HG03175 (cell line): ENCODE measurements around the gene TM9SF1.
A peak's percentile ranks its signal among the peaks of the same experiment; 100 is the strongest.

Source experiments
- ATAC-seq: cut with Tn5 transposase; IDR thresholded peaks from one replicate; pipeline ENCODE4 v1.9.1; 2021; ENCODE audit warnings: mild to moderate bottlenecking, moderate library complexity; ENCODE audit not compliant: unreplicated experiment

TM9SF1 gene

DNA sequence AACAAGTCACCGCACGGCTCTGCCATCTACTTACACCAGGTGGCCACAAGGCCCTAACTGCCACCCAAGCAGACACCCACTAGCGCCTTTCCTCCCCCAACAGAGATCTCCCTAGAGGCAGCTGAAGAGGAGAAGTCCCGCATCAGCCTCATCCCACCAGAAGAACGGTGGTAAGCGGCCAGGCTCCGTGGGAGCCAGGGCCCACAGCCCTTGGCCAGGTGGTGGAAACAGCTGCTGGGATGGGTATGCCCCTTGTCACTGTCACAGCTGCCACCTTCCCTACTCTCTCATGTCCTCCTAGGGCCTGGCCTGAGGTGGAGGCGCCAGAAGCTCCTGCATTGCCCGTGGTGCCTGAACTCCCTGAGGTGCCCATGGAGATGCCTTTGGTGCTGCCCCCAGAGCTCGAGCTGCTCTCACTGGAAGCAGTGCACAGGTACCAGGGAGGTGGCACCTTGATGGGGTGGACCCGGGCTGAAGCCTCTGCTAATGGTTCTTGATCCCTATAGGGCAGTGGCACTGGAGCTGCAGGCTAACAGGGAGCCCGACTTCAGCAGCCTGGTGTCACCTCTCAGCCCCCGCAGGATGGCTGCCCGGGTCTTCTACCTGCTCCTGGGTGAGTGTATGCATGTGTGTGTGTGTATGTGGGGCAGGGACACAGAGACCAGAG, 15.8 kb downstream of the TM9SF1 start:
- ATAC-seq, result no peak

DNA sequence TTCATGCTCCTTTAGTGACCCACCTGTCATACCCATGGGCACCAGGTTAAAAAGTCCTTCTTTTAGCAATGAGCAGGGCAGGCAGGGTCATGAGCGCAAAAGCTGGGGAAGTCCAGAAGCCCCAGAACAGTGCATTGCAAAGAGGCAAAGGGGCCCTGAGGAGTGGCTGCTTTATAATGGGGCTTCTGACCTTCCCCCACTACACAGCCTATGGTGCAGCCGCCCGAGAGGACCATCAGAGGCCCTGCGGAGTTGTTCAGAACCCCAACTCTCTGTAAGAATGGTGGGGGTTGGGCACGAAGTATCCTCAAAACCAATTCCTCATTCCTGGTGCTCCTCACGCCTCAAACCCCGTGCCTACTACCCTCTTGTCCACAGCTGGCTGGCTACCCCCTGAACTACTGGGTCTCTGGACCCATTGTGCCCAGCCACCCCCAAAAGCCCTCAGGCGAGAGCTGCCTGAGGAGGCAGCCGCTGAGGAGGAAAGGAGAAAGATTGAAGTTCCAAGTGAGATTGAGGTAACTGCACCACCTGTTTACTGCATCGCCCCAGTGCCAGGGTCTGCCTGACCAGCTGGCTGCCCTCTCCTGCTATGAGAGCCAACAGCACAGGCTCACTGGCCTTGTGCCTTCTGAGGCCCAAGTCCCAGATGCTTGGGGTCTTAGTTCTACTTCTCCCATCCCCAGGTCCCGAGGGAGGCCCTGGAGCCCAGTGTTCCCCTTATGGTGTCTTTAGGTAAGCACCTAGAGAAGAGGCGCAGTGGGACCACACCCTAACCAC, 16.7 kb downstream of the TM9SF1 start:
- no peak for ATAC-seq

DNA sequence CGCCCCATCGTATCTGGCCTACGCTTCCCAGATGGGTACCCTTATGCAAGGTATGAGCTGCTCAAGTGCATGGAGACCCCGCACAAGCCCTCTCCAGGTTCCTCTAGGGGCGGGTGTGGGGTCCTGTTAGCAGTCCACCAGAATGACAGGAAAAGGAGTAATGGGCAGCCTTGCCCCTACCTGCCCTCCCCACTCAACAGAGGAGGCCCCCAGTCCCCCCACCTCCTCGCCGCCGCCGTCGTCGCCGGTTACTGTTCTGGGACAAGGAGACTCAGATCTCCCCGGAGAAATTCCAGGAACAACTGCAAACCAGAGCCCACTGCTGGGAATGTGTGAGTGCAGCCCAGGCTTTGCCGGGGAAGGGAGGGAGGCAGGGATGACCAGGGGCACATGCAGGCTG, 17.4 kb downstream of the TM9SF1 start:
- no peak for ATAC-seq

DNA sequence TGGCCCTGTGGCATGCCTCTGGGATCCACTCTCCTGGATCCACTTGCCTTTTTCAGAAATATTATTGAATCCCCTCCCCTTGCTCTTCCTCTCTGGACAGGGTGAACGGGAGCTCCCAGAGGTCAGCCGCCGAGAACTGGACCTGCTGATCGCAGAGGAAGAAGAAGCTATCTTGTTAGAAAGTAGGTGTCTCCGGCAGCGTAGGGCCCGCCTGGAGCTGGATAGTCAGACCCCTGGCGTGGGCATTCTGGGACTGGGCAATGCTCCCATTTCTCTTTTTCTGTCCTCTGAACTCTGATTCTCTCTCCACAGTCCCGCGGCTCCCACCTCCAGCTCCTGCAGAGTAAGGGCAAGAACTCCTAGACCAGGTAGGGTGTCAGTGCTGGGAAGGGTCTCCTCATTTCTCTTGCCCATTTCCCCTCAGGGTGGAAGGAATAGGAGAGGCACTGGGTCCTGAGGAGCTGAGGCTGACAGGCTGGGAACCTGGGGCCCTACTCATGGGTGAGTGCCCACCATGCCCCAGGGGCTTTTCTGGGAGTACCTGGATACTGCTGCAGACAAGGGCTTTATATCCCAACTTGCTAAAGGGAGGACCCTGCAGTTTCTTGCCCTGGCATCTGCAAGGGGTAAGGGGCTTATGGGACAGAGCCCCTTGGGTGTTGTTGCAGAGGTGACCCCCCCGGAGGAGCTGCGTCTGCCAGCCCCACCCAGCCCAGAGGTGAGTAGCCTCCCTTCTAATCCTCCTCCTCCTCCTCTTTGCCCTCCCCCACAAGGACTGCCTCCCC, 18.0 kb downstream of the TM9SF1 start:
- no peak for ATAC-seq

DNA sequence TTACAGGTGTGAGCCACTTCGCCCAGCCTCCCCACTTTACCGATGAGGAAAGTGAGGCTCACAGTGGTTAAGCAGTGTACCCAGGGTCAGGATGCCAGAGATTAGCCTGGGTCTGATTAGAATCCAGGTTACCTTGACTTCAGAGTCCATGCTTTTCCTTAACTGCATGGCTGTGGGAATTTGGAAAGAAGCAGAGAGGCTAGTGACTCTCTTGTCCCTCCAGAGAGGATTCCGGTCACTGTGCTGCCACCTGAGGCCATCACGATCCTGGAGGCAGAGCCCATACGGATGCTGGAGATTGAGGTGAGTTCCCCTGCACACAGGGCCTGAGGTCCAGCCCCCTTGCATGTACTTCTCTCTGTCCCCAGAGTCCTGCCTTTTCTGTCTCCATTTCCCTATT, 18.6 kb downstream of the TM9SF1 start:
- no peak for ATAC-seq

GRCh38 chr14:24172871-24173281, 22.4 kb downstream of the TM9SF1 start:
- no peak for ATAC-seq

- ATAC-seq, result no peak
These were observed 22.9 kb downstream of the TM9SF1 start for GRCh38 chr14:24172261-24172860.

DNA sequence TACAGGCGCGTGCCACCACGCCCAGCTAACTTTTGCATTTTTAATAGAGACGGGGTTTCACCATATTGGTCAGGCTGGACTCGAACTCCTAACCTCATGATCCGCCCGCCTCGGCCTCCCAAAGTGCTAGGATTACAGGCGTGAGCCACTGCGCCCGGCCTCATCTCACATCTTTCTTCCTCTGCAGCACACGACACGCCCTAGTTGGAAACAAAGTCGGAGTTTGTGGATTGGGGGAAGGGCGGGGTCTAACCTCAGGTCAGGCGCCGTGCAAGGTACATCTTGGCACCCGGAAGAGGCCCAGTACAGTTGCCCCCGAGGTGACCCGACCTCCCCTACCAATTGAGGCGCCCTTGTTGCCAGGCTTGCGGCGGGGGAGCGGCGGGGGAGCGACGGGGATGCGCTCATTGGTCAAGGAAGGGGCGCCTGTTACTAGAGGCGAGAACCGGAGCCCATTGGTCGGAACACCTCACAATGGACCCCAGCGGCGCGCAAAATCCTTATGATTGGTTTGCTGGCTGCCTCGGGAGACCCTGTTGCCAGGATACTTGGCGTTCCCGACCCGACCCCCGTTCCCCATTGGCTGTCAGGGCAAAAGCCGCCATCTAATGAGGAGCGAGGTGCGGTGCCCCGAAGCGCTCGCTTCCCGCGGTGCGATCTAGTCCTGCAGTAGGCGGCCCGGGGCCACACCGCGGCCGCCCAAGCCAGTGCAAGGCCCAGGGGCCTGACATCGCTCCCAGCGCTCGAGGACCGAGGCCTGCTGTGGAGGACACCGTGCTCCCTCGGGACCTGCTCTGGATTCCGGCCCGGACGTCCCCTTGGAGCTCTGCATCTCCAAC, 23.6 kb downstream of the TM9SF1 start, which contains the start of gene REC8:
Gene REC8, plus strand, starts transcription at position 659 of the 839 bp plus-strand sequence. CDS start 473 bp downstream, outside the sequence.
- ATAC-seq, result peak; percentile 91

GRCh38 chr14:24167469-24168114, 27.6 kb downstream of the TM9SF1 start:
- no peak for ATAC-seq

- no peak for ATAC-seq
These were observed 29.5 kb downstream of the TM9SF1 start for GRCh38 chr14:24165785-24166184.

DNA sequence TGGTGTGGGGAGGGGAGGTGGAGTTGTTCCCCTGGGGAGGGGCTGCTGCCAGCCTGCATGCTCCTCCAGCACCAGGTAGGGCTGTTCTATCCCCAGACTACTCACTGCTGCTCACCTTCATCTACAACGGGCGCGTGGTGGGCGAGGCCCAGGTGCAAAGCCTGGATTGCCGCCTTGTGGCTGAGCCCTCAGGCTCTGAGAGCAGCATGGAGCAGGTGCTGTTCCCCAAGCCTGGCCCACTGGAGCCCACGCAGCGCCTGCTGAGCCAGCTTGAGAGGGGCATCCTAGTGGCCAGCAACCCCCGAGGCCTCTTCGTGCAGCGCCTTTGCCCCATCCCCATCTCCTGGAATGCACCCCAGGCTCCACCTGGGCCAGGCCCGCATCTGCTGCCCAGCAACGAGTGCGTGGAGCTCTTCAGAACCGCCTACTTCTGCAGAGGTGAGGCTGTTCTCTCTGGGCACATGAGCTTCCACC, 30.7 kb downstream of the TM9SF1 start:
- ATAC-seq, result no peak

- no peak for ATAC-seq
These were observed 33.1 kb downstream of the TM9SF1 start for GRCh38 chr14:24162093-24162492.

GRCh38 chr14:24160850-24161804, 34.1 kb downstream of the TM9SF1 start, which contains the start of gene IRF9:
Gene IRF9 (plus strand): TSS chr14:24161265. CDS start chr14:24162145, 880 bp downstream.
- ATAC-seq, result peak; percentile 83

DNA sequence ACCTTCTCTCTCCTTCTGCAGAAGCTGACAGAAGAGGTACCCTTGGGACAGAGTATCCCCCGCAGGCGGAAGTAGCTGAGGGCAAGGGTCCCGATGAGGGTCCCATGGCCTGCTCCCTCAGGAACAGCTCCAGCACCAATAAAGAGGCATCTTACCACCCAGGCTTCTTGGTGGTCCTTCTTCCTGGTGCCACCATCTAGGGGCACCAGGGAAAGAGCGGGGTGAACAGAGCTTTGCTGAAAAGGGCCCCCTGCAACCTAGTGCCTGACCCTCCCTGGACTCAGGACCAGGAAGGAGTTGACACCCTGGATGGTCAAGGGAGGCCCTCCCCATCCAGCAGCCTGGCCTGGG, 34.8 kb downstream of the TM9SF1 start:
- ATAC-seq, result no peak

- no peak for ATAC-seq
These were observed 35.3 kb downstream of the TM9SF1 start for GRCh38 chr14:24159777-24160498.

- no peak for ATAC-seq
These were observed 37.9 kb downstream of the TM9SF1 start for GRCh38 chr14:24157331-24157730.

DNA sequence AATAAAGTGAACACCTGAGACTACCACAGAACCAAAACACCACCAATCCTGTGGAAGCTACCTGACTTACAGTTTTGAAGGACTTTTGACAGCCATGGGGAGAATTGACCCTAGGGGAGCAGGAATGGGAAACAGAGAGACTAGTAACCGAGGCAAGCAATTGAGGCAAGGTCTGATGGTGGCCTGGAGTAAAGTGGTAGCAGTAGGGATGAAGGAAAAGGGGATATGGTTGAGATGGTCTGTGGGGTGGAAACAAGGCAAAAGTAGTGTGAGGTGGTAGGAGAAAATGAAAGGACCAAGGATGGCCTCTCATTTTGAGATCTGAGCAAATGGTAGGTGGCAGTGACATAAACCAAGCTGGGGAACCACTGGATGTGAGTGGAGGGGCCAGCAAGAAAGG, 38.4 kb downstream of the TM9SF1 start:
- ATAC-seq, result no peak

DNA sequence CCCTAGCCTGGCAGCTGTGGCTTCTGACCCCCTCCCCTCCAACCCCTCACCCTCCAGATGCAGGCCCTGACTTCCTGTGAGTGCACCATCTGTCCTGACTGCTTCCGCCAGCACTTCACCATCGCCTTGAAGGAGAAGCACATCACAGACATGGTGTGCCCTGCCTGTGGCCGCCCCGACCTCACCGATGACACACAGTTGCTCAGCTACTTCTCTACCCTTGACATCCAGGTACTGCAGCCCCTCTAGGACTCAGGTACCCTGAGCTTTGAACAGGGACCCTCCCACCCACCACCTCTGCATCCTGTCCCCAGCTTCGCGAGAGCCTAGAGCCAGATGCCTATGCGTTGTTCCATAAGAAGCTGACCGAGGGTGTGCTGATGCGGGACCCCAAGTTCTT, 40.1 kb downstream of the TM9SF1 start:
- ATAC-seq, result no peak
